Natural killer cell (primary cell): ENCODE data around the gene RNF213. TPM values are rescaled to one million over a fixed set of nuclear protein-coding genes. Genes with fewer than 3 reads are reported as not detected.

ENCODE experiments used
- ATAC-seq, 3 donors: fragments of 150-1000 bp in 2 of 3; fragments of 200-7000 bp in 1 of 3; cut with Tn5 transposase; 1 replicate in 1 of 3; 2 replicates in 2 of 3; pipeline ENCODE4 v1.10.0; 2021; ENCODE audit warnings: mild to moderate bottlenecking in 2 of 3, moderate library complexity in 2 of 3
- DNase-seq, 2 donors: peaks; one replicate each; pipeline versions ENCODE4 v3.0.0 to v3.0.0-alpha.2; 2013 to 2021; ENCODE audit warnings: mixed read lengths in 1 of 2
- H3K27ac ChIP-seq: one replicate; pipeline ENCODE4 v1.5.1; 2013; ENCODE audit warnings: mild to moderate bottlenecking, low read length
- H3K27me3 ChIP-seq: one replicate; pipeline ENCODE4 v1.6.1; 2013; ENCODE audit warnings: low read length; ENCODE audit not compliant: control insufficient read depth, insufficient read depth
- H3K36me3 ChIP-seq: one replicate; pipeline ENCODE4 v1.6.1; 2013; ENCODE audit warnings: low read length; ENCODE audit not compliant: control insufficient read depth, insufficient read depth
- H3K4me1 ChIP-seq: one replicate; pipeline ENCODE4 v1.6.1; 2013; ENCODE audit warnings: low read length; ENCODE audit not compliant: control insufficient read depth, insufficient read depth
- H3K4me3 ChIP-seq: one replicate; pipeline ENCODE4 v1.5.1; 2013; ENCODE audit warnings: low read length
- H3K9me3 ChIP-seq: one replicate; pipeline ENCODE4 v1.6.1; 2013; ENCODE audit warnings: low read length; ENCODE audit not compliant: control insufficient read depth, insufficient read depth
- H3K27ac Mint-ChIP-seq, 2 donors: one replicate each; pipeline ENCODE4 v1.8.0; 2022; ENCODE audit warnings: mild to moderate bottlenecking in 2 of 2, mixed read lengths in 2 of 2, moderate library complexity in 1 of 2
- H3K27me3 Mint-ChIP-seq, 2 donors: one replicate each; pipeline ENCODE4 v1.8.0; 2022; ENCODE audit warnings: low read depth in 2 of 2, mixed read lengths in 2 of 2
- H3K36me3 Mint-ChIP-seq: one replicate; pipeline ENCODE4 v1.8.0; 2022; ENCODE audit warnings: mixed read lengths
- H3K4me1 Mint-ChIP-seq, 2 donors: one replicate each; pipeline ENCODE4 v1.8.0; 2022; ENCODE audit warnings: mixed read lengths in 2 of 2
- H3K4me3 Mint-ChIP-seq: one replicate; pipeline ENCODE4 v1.8.0; 2022; ENCODE audit warnings: mild to moderate bottlenecking, moderate library complexity, mixed read lengths
- H3K9me3 Mint-ChIP-seq, 2 donors: one replicate each; pipeline ENCODE4 v1.8.0; 2022; ENCODE audit warnings: mixed read lengths in 2 of 2
- WGBS: methylation state at CpG from one replicate; pipeline ENCODE4 v1.1.7; 2013; ENCODE audit warnings: missing lambda C conversion rate; ENCODE audit not compliant: insufficient coverage; 5-methylcytosine and 5-hydroxymethylcytosine counted together
- intact Hi-C: fragments of 100-400 bp; cut with micrococcal nuclease; formaldehyde crosslinking; loops from one replicate; pipeline ENCODE4 v1.14.2; 2022
- total RNA-seq, 4 donors: library from RNA; stranded (reverse); fragments of 120-200 nt in 1 of 4; gene quantifications; one replicate each; pipeline versions ENCODE4 v1.2.3 to v1.2.4, GENCODE V29; 2013 to 2022
- TF ChIP-seq, protein P1 (sequence below): fragments of 200-600 bp; IDR thresholded peaks from one replicate; pipeline ENCODE4 v1.8.0; 2022; ENCODE audit warnings: antibody characterized with exemption

Gene RNF213
- total RNA-seq, 3 donors from 2014 or later (not counting 1 experiment from before 2014, with no cell fraction given), result 929 to 1,120 (median 1,060) TPM

DNA sequence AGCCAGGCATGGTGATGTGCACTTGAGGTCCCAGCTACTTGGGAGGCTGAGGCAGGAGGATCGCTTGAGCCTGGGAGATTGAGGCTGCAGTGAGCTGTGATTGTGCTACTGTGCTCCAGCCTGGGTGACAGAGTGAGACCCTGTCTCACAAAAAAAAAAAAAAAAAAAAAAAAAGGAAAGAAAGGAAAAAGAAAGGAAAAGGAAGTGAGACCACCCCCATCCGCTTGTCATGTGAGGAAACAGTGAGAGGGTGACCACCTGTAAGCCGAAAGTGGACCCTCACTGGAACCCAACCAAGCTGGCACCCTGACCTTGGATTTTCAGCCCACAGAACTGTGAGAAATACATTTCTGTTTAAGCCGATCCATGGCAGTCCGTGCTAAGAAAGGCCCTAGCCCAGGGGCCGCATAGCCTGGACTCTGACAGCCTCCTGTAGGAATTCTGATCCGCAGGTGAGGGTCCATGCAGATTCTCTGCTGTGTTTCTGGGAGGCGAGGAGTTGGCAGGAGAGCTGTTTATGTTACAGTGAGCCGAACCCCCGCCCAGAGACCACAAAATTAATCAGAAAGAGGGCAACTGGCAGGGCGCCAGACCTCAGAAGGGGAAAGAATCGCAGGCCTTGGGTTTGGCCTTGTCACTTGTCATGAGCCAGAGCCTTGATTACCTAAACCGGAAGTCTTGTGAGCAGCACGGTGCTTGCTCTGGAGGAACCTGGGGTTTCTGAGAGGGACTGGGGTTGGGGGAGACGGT lies 41.5 kb upstream of the RNF213 start:
- peak overlapping the region; percentile 89 for H3K4me3 Mint-ChIP-seq
- Histone ChIP-seq H3K36me3 (peaks cover 24% of the 10 kb centered on the region), H3K9me3 (no peaks in the 10 kb centered on the region), H3K27ac (peak overlapping the region; percentile 91), H3K4me3 (peak overlapping the region; percentile 59), H3K4me1 (peaks cover 40% of the 10 kb centered on the region), H3K27me3 (no peaks in the 10 kb centered on the region)
- intact Hi-C loops, result loop anchor here (2.0 kb wide), 1 partner anchor 46 kb away; no protein-coding TSS in a partner anchor
- H3K9me3 Mint-ChIP-seq, result peaks cover 0 to 3% of the 10 kb centered on the region in 2 donors
- no peaks in the 10 kb centered on the region for H3K27me3 Mint-ChIP-seq
- TF ChIP-seq, protein P1, sequence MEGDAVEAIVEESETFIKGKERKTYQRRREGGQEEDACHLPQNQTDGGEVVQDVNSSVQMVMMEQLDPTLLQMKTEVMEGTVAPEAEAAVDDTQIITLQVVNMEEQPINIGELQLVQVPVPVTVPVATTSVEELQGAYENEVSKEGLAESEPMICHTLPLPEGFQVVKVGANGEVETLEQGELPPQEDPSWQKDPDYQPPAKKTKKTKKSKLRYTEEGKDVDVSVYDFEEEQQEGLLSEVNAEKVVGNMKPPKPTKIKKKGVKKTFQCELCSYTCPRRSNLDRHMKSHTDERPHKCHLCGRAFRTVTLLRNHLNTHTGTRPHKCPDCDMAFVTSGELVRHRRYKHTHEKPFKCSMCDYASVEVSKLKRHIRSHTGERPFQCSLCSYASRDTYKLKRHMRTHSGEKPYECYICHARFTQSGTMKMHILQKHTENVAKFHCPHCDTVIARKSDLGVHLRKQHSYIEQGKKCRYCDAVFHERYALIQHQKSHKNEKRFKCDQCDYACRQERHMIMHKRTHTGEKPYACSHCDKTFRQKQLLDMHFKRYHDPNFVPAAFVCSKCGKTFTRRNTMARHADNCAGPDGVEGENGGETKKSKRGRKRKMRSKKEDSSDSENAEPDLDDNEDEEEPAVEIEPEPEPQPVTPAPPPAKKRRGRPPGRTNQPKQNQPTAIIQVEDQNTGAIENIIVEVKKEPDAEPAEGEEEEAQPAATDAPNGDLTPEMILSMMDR, result no peak
- ATAC-seq, result peak; percentile 86 to 90 (median 86)
- DNase-seq, result peak; percentile 93 to 96
- H3K4me1 Mint-ChIP-seq, result peaks cover 25 to 45% of the 10 kb centered on the region in 2 donors
- peak overlapping the region; percentile 90 to 95 for H3K27ac Mint-ChIP-seq
- WGBS, result 9% methylated on average over 15 of the region's 15 CpGs
- H3K36me3 Mint-ChIP-seq, result no peaks in the 10 kb centered on the region

DNA sequence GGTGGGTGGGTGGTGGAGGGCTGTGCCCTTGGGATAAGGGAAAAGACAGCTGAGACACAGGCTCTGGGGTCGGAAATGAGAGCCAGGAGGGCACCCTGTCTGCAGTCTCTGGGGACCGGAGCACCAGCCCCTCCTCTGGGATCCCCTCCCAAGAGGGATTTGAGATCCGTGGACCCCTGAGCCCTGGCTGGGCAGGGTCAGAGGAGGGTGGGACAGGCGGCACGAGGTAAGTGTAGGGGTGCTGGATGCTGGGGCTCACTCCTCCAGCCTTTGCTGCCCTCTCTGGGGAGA lies 40.9 kb upstream of the RNF213 start:
- ATAC-seq, result peak in 1 of 3 donors; percentile 30
- TF ChIP-seq, protein P1, result no peak
- no peaks in the 10 kb centered on the region for H3K9me3 ChIP-seq
- peaks cover 40% of the 10 kb centered on the region for H3K4me1 ChIP-seq
- Mint-ChIP-seq H3K9me3 (peaks cover 0 to 3% of the 10 kb centered on the region in 2 donors), H3K27me3 (no peaks in the 10 kb centered on the region), H3K36me3 (no peaks in the 10 kb centered on the region), H3K4me3 (peak overlapping the region; percentile 89), H3K27ac (peak overlapping the region; percentile 90 to 95), H3K4me1 (peaks cover 25 to 47% of the 10 kb centered on the region in 2 donors)
- intact Hi-C loops, result loop anchor here (2.0 kb wide), 1 partner anchor 45 kb away; no protein-coding TSS in a partner anchor
- peaks cover 18% of the 10 kb centered on the region for H3K36me3 ChIP-seq
- WGBS, result 1% methylated on average over 5 of the region's 5 CpGs
- no peak for DNase-seq
- H3K27me3 ChIP-seq, result no peaks in the 10 kb centered on the region
- peak overlapping the region; percentile 59 for H3K4me3 ChIP-seq
- H3K27ac ChIP-seq, result peak overlapping the region; percentile 91

DNA sequence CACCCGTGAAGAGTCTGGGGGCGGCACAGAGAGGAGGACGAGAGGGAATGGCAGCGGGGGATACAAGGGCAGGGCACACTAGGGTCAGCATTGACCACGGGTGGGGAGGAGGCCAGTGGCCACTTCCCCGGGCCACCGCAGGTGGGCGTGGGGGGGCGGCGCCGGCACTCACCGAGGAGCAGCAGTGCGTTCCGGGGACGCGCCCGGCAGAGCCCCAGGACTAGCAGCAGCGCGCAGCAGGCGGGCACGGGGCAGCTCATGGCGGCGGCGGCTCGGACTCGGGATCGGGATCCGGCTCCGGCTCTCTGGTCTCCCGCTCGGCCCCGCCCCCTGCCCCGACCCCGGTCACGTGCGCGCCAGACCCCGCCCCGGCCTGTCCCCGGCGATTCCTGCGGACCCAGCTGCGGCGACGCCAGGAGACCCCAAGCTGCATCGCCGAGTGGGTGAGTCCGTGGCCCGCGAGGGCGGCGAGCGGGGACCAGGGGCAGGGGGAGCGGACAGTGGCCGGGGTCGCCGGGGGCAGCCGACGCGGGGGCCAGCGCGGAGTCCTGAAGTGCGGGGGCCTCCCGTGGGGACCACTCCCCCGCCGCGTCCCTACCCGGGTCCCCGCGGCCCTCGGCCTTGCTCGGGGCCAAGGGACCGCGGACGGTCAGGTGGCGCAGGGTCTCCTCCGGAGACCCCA lies 40.5 kb upstream of the RNF213 start, which contains the start of the genes SGSH and SLC26A11:
SGSH (minus strand) TSS at position 280 of the 682 bp plus-strand sequence; CDS start at position 260, 20 bp downstream.
SLC26A11 (plus strand) TSS at position 374 of the 682 bp plus-strand sequence. CDS start 1,134 bp downstream, outside the sequence.
- H3K4me1 ChIP-seq, result peaks cover 40% of the 10 kb centered on the region
- H3K27me3 ChIP-seq, result no peaks in the 10 kb centered on the region
- under 1% methylated on average over 77 of the region's 77 CpGs for WGBS
- Mint-ChIP-seq H3K9me3 (peaks cover 0 to 3% of the 10 kb centered on the region in 2 donors), H3K27ac (peak within 1 kb of the TSS; percentile 90 to 95), H3K4me3 (peak within 1 kb of the TSS; percentile 89), H3K4me1 (peaks cover 25 to 47% of the 10 kb centered on the region in 2 donors), H3K27me3 (no peaks in the 10 kb centered on the region), H3K36me3 (no peaks in the 10 kb centered on the region)
- peaks cover 14% of the 10 kb centered on the region for H3K36me3 ChIP-seq
- DNase-seq (peak; percentile 54 to 67), ATAC-seq (peak; percentile 39 to 53 (median 51))
- intact Hi-C loops, result no loop called here
- H3K27ac ChIP-seq, result peak within 1 kb of the TSS; percentile 91
- H3K4me3 ChIP-seq, result peak within 1 kb of the TSS; percentile 59
- no peaks in the 10 kb centered on the region for H3K9me3 ChIP-seq
- TF ChIP-seq, protein P1, result no peak
